Right hindlimb (tissue), 1 donor: ENCODE measurements around the gene INSC.

Experiments
- DNase-seq: peaks from one replicate; pipeline ENCODE4 v3.0.0-alpha.2; 2018

The INSC gene

GRCh38 chr11:15111215-15111614 is 3.5 kb upstream of the INSC start:
- no peak for DNase-seq

- peak; percentile 90 for DNase-seq
These were observed 2.6 kb upstream of the INSC start for GRCh38 chr11:15112131-15112541.

- no peak for DNase-seq
These were observed 1.3 kb upstream of the INSC start for GRCh38 chr11:15113381-15113780.

GRCh38 chr11:15115686-15116085 is 963 bp downstream of the INSC start:
- no peak for DNase-seq

GRCh38 chr11:15117751-15118150 is 3.0 kb downstream of the INSC start:
- no peak for DNase-seq

- no peak for DNase-seq
These were observed 3.7 kb downstream of the INSC start for GRCh38 chr11:15118431-15118830.

- peak; percentile 46 for DNase-seq
These were observed 4.6 kb downstream of the INSC start for GRCh38 chr11:15119352-15119751.

GRCh38 chr11:15119826-15120225 is 5.1 kb downstream of the INSC start:
- no peak for DNase-seq

- DNase-seq: no peak
These were observed 9.1 kb downstream of the INSC start for GRCh38 chr11:15123849-15124248.

GRCh38 chr11:15124528-15124927 is 9.8 kb downstream of the INSC start:
- no peak for DNase-seq

GRCh38 chr11:15127341-15127740 is 12.6 kb downstream of the INSC start:
- no peak for DNase-seq

- no peak for DNase-seq
These were observed 13.9 kb downstream of the INSC start for GRCh38 chr11:15128621-15129020.

- no peak for DNase-seq
These were observed 21.4 kb downstream of the INSC start for GRCh38 chr11:15136166-15136565.

GRCh38 chr11:15139096-15139770 is 24.5 kb downstream of the INSC start:
- no peak for DNase-seq

- DNase-seq: no peak
These were observed 25.4 kb downstream of the INSC start for GRCh38 chr11:15139958-15140659.

- DNase-seq: no peak
These were observed 26.7 kb downstream of the INSC start for GRCh38 chr11:15141381-15141780.

GRCh38 chr11:15142838-15143237 is 28.1 kb downstream of the INSC start:
- DNase-seq: no peak

- DNase-seq: no peak
These were observed 29.1 kb downstream of the INSC start for GRCh38 chr11:15143855-15144254.

GRCh38 chr11:15144347-15144746 is 29.6 kb downstream of the INSC start:
- DNase-seq: peak; percentile 34

GRCh38 chr11:15145151-15145550 is 30.4 kb downstream of the INSC start:
- no peak for DNase-seq

- DNase-seq: no peak
These were observed 30.9 kb downstream of the INSC start for GRCh38 chr11:15145615-15146014.

- DNase-seq: no peak
These were observed 31.7 kb downstream of the INSC start for GRCh38 chr11:15146271-15147003.

GRCh38 chr11:15148169-15148568 is 33.4 kb downstream of the INSC start:
- DNase-seq: no peak

GRCh38 chr11:15149050-15149449 is 34.3 kb downstream of the INSC start:
- DNase-seq: no peak
